Ramos (cell line): Measurements from ENCODE around the gene PHYHIPL.

ENCODE experiments used
- in situ Hi-C: fragments of 300-500 bp; cut with MboI; formaldehyde crosslinking; loops from one replicate; pipeline ENCODE4 v1.14.3; 2022; ENCODE audit warnings: low sequenced_read_pairs; ENCODE audit not compliant: unreplicated experiment

The PHYHIPL gene

DNA sequence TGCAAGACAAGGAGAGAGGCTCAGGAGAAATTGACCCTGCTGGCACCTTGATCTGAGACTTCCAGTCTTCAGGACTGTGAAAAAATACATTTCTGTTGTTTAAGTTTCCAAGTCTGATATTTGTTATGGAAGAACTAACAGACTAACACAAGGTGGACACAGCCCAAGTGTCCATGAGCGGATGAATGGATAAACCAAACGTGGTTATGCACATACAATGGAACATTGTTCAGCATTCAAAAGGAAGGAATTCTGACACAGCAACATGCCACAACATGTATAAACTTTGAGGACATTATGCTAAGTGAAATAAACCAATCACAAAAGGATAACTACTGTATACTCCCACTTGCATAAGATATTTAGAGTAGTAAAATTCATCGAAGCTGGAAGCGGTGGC is 109.4 kb downstream of the PHYHIPL start:
- in situ Hi-C loops, result no loop called here

DNA sequence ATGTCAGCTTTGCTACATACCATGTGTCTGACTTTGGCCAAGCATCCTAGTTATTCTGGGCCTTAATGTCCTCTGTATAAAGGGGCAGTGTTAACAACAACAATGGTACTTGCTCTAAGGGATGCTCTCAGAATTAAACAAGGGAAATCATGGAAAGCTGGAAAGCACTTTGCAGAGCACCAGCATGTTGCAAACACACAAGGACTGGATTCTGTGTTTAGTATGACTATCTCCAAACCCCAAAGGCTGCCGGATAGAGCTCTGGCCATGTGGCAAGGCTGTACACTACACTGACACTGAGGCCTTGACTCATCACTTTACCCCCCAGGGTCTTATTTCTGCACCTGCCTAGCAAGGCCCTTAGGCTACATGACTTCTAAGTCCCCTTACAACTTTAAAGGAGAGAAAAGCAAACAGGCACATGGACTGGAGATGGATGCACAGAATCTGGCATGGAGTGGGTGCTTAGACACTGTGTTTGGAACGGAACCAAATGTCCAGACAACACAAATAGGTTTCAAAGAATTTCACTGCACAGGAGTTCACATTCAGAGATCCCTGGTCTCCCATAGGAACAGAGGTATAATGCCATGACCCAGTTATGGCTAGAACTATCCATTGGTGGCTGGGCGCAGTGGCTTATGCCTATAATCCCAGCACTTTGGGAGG is 111.3 kb downstream of the PHYHIPL start:
- in situ Hi-C loops, result no loop called here

DNA sequence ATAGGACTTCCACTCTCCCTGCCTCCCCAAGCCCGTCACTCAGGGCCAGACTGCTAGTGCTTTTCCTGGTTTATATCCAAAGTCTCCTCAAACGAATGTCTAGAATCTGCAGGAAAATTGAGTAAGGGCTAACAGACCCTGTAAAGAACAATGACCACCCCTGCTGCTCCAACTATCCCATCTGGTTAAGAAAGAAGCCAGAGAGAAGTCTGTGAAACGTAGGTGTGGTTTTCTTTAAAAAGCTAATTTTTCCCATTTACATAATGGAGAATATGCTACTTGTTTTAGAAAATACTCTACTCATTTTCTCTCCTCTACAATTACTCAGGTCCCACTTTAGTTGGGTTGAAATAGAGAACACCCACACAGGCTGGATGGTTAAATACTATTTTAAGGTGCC is 113.4 kb downstream of the PHYHIPL start:
- in situ Hi-C loops, result no loop called here

DNA sequence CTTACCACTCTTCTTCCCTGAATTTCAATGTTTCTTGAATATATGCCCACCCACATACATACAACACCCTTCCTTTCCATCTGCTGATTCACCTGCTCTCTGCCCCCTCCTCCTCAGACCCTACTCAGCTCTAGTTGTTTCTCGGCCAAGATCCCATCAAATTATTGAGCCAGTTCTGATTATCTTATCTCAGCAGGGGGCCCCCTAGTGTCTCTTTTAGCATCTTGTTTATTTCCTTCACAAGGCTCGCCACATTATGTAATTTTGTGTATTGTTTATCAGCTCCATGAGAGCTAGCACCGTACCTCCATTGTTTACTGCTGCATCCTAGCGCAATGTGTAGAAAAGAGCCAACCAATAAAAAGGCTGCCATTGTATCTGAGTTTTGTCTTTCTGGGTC is 114.0 kb downstream of the PHYHIPL start:
- in situ Hi-C loops, result no loop called here
